H54 (cell line): Measurements from ENCODE around the gene PPP2CA.
"Not testable (repeated sequence)": the region's sequence is repeated elsewhere in the genome, so short reads cannot be mapped to it uniquely, and the experiment has no call there.

ENCODE experiments used
- DNase-seq: peaks from one replicate; pipeline ENCODE4 v3.0.0; 2011; ENCODE audit warnings: low spot score, mixed read lengths; ENCODE audit not compliant: insufficient read length
- FAIRE-seq: peaks from 3 replicates; lab custom pipeline; 2011; peaks lifted over from hg19 to GRCh38; lab: Jason Lieb, UNC
- POLR2A ChIP-seq: IDR thresholded peaks from 2 replicates; pipeline ENCODE4 v1.6.1; 2011; ENCODE audit warnings: low read depth, mild to moderate bottlenecking, low read length

Gene PPP2CA

GRCh38 chr5:134226441-134227192, 744 bp upstream of the PPP2CA start:
- peak; percentile 80 for TF ChIP-seq POLR2A
- FAIRE-seq (no peak), DNase-seq (no peak)

GRCh38 chr5:134224888-134225779, 739 bp downstream of the PPP2CA start:
- FAIRE-seq (no peak), DNase-seq (peak; percentile 38)
- TF ChIP-seq POLR2A: no peak

- DNase-seq (no peak), FAIRE-seq (no peak)
Measured at GRCh38 chr5:134223406-134224248, 2.2 kb downstream of the PPP2CA start.

GRCh38 chr5:134221690-134222089, 4.2 kb downstream of the PPP2CA start:
- FAIRE-seq, DNase-seq: not testable (repeated sequence)

More at GRCh38 chr5:134223406-134224248, 2.2 kb downstream of the PPP2CA start:
- TF ChIP-seq POLR2A: no peak

- TF ChIP-seq POLR2A: no peak
- no peak for DNase-seq
- no peak for FAIRE-seq
Measured at GRCh38 chr5:134215757-134216156, 10.1 kb downstream of the PPP2CA start.

GRCh38 chr5:134211263-134212031, 14.4 kb downstream of the PPP2CA start:
- not testable (repeated sequence) for DNase-seq, FAIRE-seq

- DNase-seq (no peak), FAIRE-seq (no peak)
- TF ChIP-seq POLR2A: no peak
Measured at GRCh38 chr5:134209477-134210245, 16.2 kb downstream of the PPP2CA start.

- FAIRE-seq (no peak), DNase-seq (no peak)
- no peak for TF ChIP-seq POLR2A
Measured at GRCh38 chr5:134207696-134208095, 18.2 kb downstream of the PPP2CA start.

- TF ChIP-seq POLR2A: no peak
- no peak for FAIRE-seq
- DNase-seq: no peak
Measured at GRCh38 chr5:134206627-134207160, 19.2 kb downstream of the PPP2CA start.

- no peak for FAIRE-seq
- DNase-seq: no peak
- TF ChIP-seq POLR2A: no peak
Measured at GRCh38 chr5:134204575-134204974, 21.3 kb downstream of the PPP2CA start.

GRCh38 chr5:134203630-134204029, 22.2 kb downstream of the PPP2CA start:
- FAIRE-seq (no peak), DNase-seq (no peak)
- no peak for TF ChIP-seq POLR2A

GRCh38 chr5:134195666-134196065, 30.2 kb downstream of the PPP2CA start:
- no peak for FAIRE-seq
- no peak for TF ChIP-seq POLR2A

More at GRCh38 chr5:134195666-134196065, 30.2 kb downstream of the PPP2CA start:
- no peak for DNase-seq
